Stimulated activated CD4-positive, alpha-beta T cell treated with anti-CD3 and anti-CD28 coated beads, Interleukin-4, amount 100 ng/mL, for 1 hour (primary cell): ENCODE measurements around the gene LKAAEAR1.
"Not testable (repeated sequence)": the region's sequence is repeated elsewhere in the genome, so short reads cannot be mapped to it uniquely, and the experiment has no call there.

Experiments used
- DNase-seq: peaks from one replicate; pipeline ENCODE4 v3.0.0-alpha.2; 2020

LKAAEAR1 gene

GRCh38 chr20:64083804-64084684 lies at the start of gene LKAAEAR1:
Gene LKAAEAR1 (minus strand): TSS chr20:64084398. CDS start chr20:64084219, 179 bp downstream.
- no peak for DNase-seq

- DNase-seq, result no peak
These were observed 47.2 kb upstream of the LKAAEAR1 start for GRCh38 chr20:64131406-64131805.

- no peak for DNase-seq
These were observed 46.7 kb upstream of the LKAAEAR1 start for GRCh38 chr20:64130876-64131275.

- no peak for DNase-seq
These were observed 46.1 kb upstream of the LKAAEAR1 start for GRCh38 chr20:64130271-64130670.

GRCh38 chr20:64129146-64129782 lies 45.1 kb upstream of the LKAAEAR1 start:
- DNase-seq, result no peak

GRCh38 chr20:64123517-64123916 lies 39.3 kb upstream of the LKAAEAR1 start:
- not testable (repeated sequence) for DNase-seq

- not testable (repeated sequence) for DNase-seq
These were observed 38.7 kb upstream of the LKAAEAR1 start for GRCh38 chr20:64122927-64123326.

- DNase-seq, result no peak
These were observed 37.4 kb upstream of the LKAAEAR1 start for GRCh38 chr20:64121586-64121985.

GRCh38 chr20:64119681-64120341 lies 35.6 kb upstream of the LKAAEAR1 start:
- DNase-seq, result no peak

GRCh38 chr20:64119301-64119680 lies 35.1 kb upstream of the LKAAEAR1 start:
- DNase-seq, result no peak

- not testable (repeated sequence) for DNase-seq
These were observed 33.2 kb upstream of the LKAAEAR1 start for GRCh38 chr20:64117432-64117777.

GRCh38 chr20:64116541-64117431 lies 32.6 kb upstream of the LKAAEAR1 start:
- DNase-seq, result no peak

GRCh38 chr20:64116016-64116415 lies 31.8 kb upstream of the LKAAEAR1 start:
- no peak for DNase-seq

- no peak for DNase-seq
These were observed 31.1 kb upstream of the LKAAEAR1 start for GRCh38 chr20:64115171-64115911.

GRCh38 chr20:64114356-64114971 lies 30.3 kb upstream of the LKAAEAR1 start:
- DNase-seq, result no peak

GRCh38 chr20:64113796-64114355 lies 29.7 kb upstream of the LKAAEAR1 start:
- no peak for DNase-seq

GRCh38 chr20:64113444-64113775 lies 29.2 kb upstream of the LKAAEAR1 start:
- no peak for DNase-seq

GRCh38 chr20:64112691-64113443 lies 28.7 kb upstream of the LKAAEAR1 start:
- no peak for DNase-seq

- no peak for DNase-seq
These were observed 27.8 kb upstream of the LKAAEAR1 start for GRCh38 chr20:64111841-64112641.
